Measurements from ENCODE around the gene SPTLC3. TPM values are rescaled to one million over a fixed set of nuclear protein-coding genes. Genes with fewer than 3 reads are reported as not detected.

SPTLC3 gene
- total RNA-seq, 3 donors from 2014 or later = 7.2 to 18.2 (median 9.7) TPM

GRCh38 chr20:13017883-13018535 is 9.2 kb downstream of the SPTLC3 start:
- Histone ChIP-seq H3K36me3 (ENCODE audit: low read depth) (no peaks in the 10 kb centered on the region), H3K4me3 (no peak overlapping the region), H3K4me1 (ENCODE audit: low read depth) (no peaks in the 10 kb centered on the region), H3K9me3 (peaks cover 16% of the 10 kb centered on the region)
- TF ChIP-seq CTCF (IDR thresholded peaks at IDR 0.05) = no peak
- intact Hi-C loops (cut with DNase I, micrococcal nuclease) = no loop called here
- no peak for DNase-seq
- no peak for ATAC-seq

GRCh38 chr20:13021205-13021970 is 12.6 kb downstream of the SPTLC3 start:
- peaks cover 16% of the 10 kb centered on the region for H3K9me3 ChIP-seq
- TF ChIP-seq CTCF (IDR thresholded peaks at IDR 0.05) = no peak
- DNase-seq (no peak), ATAC-seq (no peak)
- H3K4me3 ChIP-seq = no peak overlapping the region
- H3K36me3 ChIP-seq (ENCODE audit: low read depth) = no peaks in the 10 kb centered on the region
- H3K4me1 ChIP-seq (ENCODE audit: low read depth) = no peaks in the 10 kb centered on the region
- intact Hi-C loops (cut with DNase I, micrococcal nuclease) = no loop called here

GRCh38 chr20:13022401-13023155 is 13.8 kb downstream of the SPTLC3 start:
- Histone ChIP-seq H3K9me3 (peaks cover 16% of the 10 kb centered on the region), H3K36me3 (ENCODE audit: low read depth) (no peaks in the 10 kb centered on the region), H3K4me1 (ENCODE audit: low read depth) (no peaks in the 10 kb centered on the region), H3K4me3 (no peak overlapping the region)
- intact Hi-C loops (cut with DNase I, micrococcal nuclease) = no loop called here
- ATAC-seq (no peak), DNase-seq (no peak)
- TF ChIP-seq CTCF (IDR thresholded peaks at IDR 0.05) = no peak

- no peak for ATAC-seq
- no peak for DNase-seq
- Histone ChIP-seq H3K9me3 (peaks cover 16% of the 10 kb centered on the region), H3K36me3 (ENCODE audit: low read depth) (no peaks in the 10 kb centered on the region), H3K4me3 (no peak overlapping the region), H3K4me1 (ENCODE audit: low read depth) (no peaks in the 10 kb centered on the region)
- intact Hi-C loops (cut with DNase I, micrococcal nuclease) = no loop called here
- no peak for TF ChIP-seq CTCF (IDR thresholded peaks at IDR 0.05)
Observed at GRCh38 chr20:13024596-13024995, 15.8 kb downstream of the SPTLC3 start.

GRCh38 chr20:13025181-13025580 is 16.4 kb downstream of the SPTLC3 start:
- no peaks in the 10 kb centered on the region for H3K36me3 ChIP-seq (ENCODE audit: low read depth)
- no peak for ATAC-seq
- no peaks in the 10 kb centered on the region for H3K4me1 ChIP-seq (ENCODE audit: low read depth)
- DNase-seq = no peak
- no peak for TF ChIP-seq CTCF (IDR thresholded peaks at IDR 0.05)
- H3K9me3 ChIP-seq = peaks cover 16% of the 10 kb centered on the region
- intact Hi-C loops (cut with DNase I, micrococcal nuclease) = no loop called here
- no peak overlapping the region for H3K4me3 ChIP-seq
